ENCODE data around the gene UBAP2.

GRCh38 chr9:34049630-34050384 lies 1.1 kb upstream of the UBAP2 start:
- TF ChIP-seq CTCF (conservative IDR thresholded peaks at IDR 0.05; ENCODE audit: low read depth, low read length) (no peak), EZH2 (IDR thresholded peaks at IDR 0.05; ENCODE audit: borderline replicate concordance, low read depth, low read length, poor library complexity, severe bottlenecking) (no peak)
